ENCODE measurements around the gene PNKD.
A peak's percentile ranks its signal among the peaks of the same experiment; 100 is the strongest.

The PNKD gene

GRCh38 chr2:218236829-218237228 lies 33.5 kb upstream of the PNKD start:
- no peak overlapping the region for H3K9ac ChIP-seq (ENCODE audit: low read length)
- H3K36me3 ChIP-seq (ENCODE audit: control insufficient read depth, insufficient read depth, low read length), result peaks cover 33% of the 10 kb centered on the region
- no peak overlapping the region for H3K4me3 ChIP-seq (ENCODE audit: low read length)
- H3K27me3 ChIP-seq (ENCODE audit: control insufficient read depth, insufficient read depth, low read length), result no peaks in the 10 kb centered on the region
- H3K27ac ChIP-seq (ENCODE audit: low read depth, low read length), result no peak overlapping the region
- no peaks in the 10 kb centered on the region for H3K4me1 ChIP-seq (ENCODE audit: control insufficient read depth, insufficient read depth, low read length)

DNA sequence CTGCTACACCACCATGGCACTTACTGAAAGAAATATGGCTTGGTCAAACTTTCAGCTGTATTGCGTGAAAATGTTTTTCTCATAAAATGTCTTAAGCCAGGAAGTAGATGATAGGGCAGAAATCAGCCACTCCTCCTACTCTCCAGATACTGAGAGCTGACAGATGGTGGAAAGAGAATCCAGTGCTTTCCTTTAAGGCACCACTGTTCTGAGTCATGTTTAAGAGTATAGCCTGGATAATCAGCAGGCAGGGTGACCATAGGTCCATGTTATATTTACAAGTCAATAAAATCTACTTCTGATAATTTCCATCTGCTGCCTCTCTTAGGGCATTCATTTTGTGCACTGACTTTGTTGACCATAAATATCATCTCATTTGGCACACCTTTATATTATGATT lies 31.4 kb upstream of the PNKD start:
- Histone ChIP-seq H3K27ac (ENCODE audit: low read depth, low read length) (no peak overlapping the region), H3K4me1 (ENCODE audit: control insufficient read depth, insufficient read depth, low read length) (no peaks in the 10 kb centered on the region), H3K36me3 (ENCODE audit: control insufficient read depth, insufficient read depth, low read length) (peaks cover 26% of the 10 kb centered on the region), H3K27me3 (ENCODE audit: control insufficient read depth, insufficient read depth, low read length) (no peaks in the 10 kb centered on the region), H3K9ac (ENCODE audit: low read length) (no peak overlapping the region), H3K4me3 (ENCODE audit: low read length) (no peak overlapping the region)

DNA sequence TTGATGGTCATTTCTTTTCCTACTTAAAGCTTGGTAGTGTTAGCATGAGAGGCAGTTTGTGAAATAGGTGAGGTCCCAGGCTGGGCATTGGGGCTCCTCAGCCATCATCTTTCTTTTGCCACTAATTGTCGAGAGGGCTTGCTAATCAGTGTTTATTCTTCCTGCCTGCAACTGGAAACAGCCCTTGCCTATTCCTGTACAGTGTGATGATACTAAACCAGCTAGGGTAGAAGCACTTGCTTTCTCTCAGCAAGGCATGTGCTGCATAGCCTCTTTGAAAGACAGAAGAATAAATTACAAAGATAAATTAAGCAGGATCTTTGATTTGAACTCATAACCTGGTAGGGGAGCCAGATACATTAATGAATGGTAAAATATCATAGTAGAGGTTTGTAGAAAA lies 26.1 kb upstream of the PNKD start:
- Histone ChIP-seq H3K36me3 (ENCODE audit: control insufficient read depth, insufficient read depth, low read length) (peaks cover 37% of the 10 kb centered on the region), H3K4me1 (ENCODE audit: control insufficient read depth, insufficient read depth, low read length) (no peaks in the 10 kb centered on the region), H3K9ac (ENCODE audit: low read length) (no peak overlapping the region), H3K27ac (ENCODE audit: low read depth, low read length) (no peak overlapping the region), H3K27me3 (ENCODE audit: control insufficient read depth, insufficient read depth, low read length) (no peaks in the 10 kb centered on the region), H3K4me3 (ENCODE audit: low read length) (no peak overlapping the region)

GRCh38 chr2:218244665-218245064 lies 25.7 kb upstream of the PNKD start:
- Histone ChIP-seq H3K27ac (ENCODE audit: low read depth, low read length) (no peak overlapping the region), H3K27me3 (ENCODE audit: control insufficient read depth, insufficient read depth, low read length) (no peaks in the 10 kb centered on the region), H3K9ac (ENCODE audit: low read length) (no peak overlapping the region), H3K4me1 (ENCODE audit: control insufficient read depth, insufficient read depth, low read length) (no peaks in the 10 kb centered on the region), H3K36me3 (ENCODE audit: control insufficient read depth, insufficient read depth, low read length) (peaks cover 39% of the 10 kb centered on the region), H3K4me3 (ENCODE audit: low read length) (no peak overlapping the region)

- Histone ChIP-seq H3K4me3 (ENCODE audit: low read length) (no peak overlapping the region), H3K27ac (ENCODE audit: low read depth, low read length) (no peak overlapping the region), H3K4me1 (ENCODE audit: control insufficient read depth, insufficient read depth, low read length) (no peaks in the 10 kb centered on the region), H3K27me3 (ENCODE audit: control insufficient read depth, insufficient read depth, low read length) (no peaks in the 10 kb centered on the region), H3K9ac (ENCODE audit: low read length) (no peak overlapping the region), H3K36me3 (ENCODE audit: control insufficient read depth, insufficient read depth, low read length) (peaks cover 45% of the 10 kb centered on the region)
Measured at GRCh38 chr2:218245214-218245613, 25.1 kb upstream of the PNKD start.

GRCh38 chr2:218249691-218250090 lies 20.6 kb upstream of the PNKD start:
- H3K4me1 ChIP-seq (ENCODE audit: control insufficient read depth, insufficient read depth, low read length), result no peaks in the 10 kb centered on the region
- H3K9ac ChIP-seq (ENCODE audit: low read length), result no peak overlapping the region
- H3K4me3 ChIP-seq (ENCODE audit: low read length), result no peak overlapping the region
- H3K27ac ChIP-seq (ENCODE audit: low read depth, low read length), result no peak overlapping the region
- peaks cover 69% of the 10 kb centered on the region for H3K36me3 ChIP-seq (ENCODE audit: control insufficient read depth, insufficient read depth, low read length)
- no peaks in the 10 kb centered on the region for H3K27me3 ChIP-seq (ENCODE audit: control insufficient read depth, insufficient read depth, low read length)

GRCh38 chr2:218252509-218253231 lies 17.6 kb upstream of the PNKD start:
- peaks cover 53% of the 10 kb centered on the region for H3K36me3 ChIP-seq (ENCODE audit: control insufficient read depth, insufficient read depth, low read length)

DNA sequence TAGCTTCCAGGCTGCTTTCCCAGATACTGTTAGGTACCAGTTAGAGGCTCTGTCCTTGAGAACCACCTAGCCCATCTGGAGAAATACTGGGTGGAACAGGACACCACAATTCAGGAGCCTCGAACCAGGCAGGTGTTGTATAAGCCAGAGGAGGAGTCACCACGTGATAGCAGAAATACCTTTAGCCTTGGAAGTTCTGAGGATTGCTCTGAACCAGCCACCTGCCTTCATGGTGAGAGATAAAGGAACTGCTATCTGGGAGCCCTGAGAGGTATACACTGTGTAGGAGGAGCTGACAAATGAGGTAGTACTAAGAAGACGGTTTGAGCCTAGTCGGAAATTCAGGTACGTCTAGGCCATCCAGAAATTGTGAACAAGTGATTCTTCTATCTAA lies 17.1 kb upstream of the PNKD start:
- H3K27ac ChIP-seq (ENCODE audit: low read depth, low read length), result no peak overlapping the region
- no peak overlapping the region for H3K4me3 ChIP-seq (ENCODE audit: low read length)
- peaks cover 49% of the 10 kb centered on the region for H3K36me3 ChIP-seq (ENCODE audit: control insufficient read depth, insufficient read depth, low read length)
- H3K27me3 ChIP-seq (ENCODE audit: control insufficient read depth, insufficient read depth, low read length), result no peaks in the 10 kb centered on the region
- no peak overlapping the region for H3K9ac ChIP-seq (ENCODE audit: low read length)
- H3K4me1 ChIP-seq (ENCODE audit: control insufficient read depth, insufficient read depth, low read length), result no peaks in the 10 kb centered on the region

More at GRCh38 chr2:218252509-218253231, 17.6 kb upstream of the PNKD start:
- no peak overlapping the region for H3K27ac ChIP-seq (ENCODE audit: low read depth, low read length)
- no peaks in the 10 kb centered on the region for H3K4me1 ChIP-seq (ENCODE audit: control insufficient read depth, insufficient read depth, low read length)
- H3K27me3 ChIP-seq (ENCODE audit: control insufficient read depth, insufficient read depth, low read length), result no peaks in the 10 kb centered on the region
- H3K9ac ChIP-seq (ENCODE audit: low read length), result no peak overlapping the region
- no peak overlapping the region for H3K4me3 ChIP-seq (ENCODE audit: low read length)

DNA sequence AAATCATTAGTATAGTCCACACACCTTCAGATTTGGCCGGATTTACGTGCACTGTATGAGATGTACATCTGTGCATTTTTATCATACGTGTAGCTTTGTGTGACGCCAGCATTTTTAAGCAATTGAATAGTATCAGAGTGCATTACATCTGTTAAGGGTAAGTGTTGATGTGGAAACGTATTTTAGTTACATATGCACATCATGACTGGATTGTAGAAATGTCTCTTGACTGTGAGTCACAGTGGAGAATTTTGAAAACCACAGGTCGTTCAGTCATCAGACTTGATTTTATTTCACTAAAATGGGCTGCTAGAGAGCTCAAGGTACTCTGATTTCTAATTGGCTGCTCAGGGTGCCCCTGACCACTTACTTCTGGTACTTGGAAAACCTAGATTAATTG lies 14.9 kb upstream of the PNKD start:
- peaks cover 29% of the 10 kb centered on the region for H3K36me3 ChIP-seq (ENCODE audit: control insufficient read depth, insufficient read depth, low read length)
- no peak overlapping the region for H3K27ac ChIP-seq (ENCODE audit: low read depth, low read length)
- no peak overlapping the region for H3K9ac ChIP-seq (ENCODE audit: low read length)
- H3K27me3 ChIP-seq (ENCODE audit: control insufficient read depth, insufficient read depth, low read length), result no peaks in the 10 kb centered on the region
- no peak overlapping the region for H3K4me3 ChIP-seq (ENCODE audit: low read length)
- peaks cover 21% of the 10 kb centered on the region for H3K4me1 ChIP-seq (ENCODE audit: control insufficient read depth, insufficient read depth, low read length)

- Histone ChIP-seq H3K4me3 (ENCODE audit: low read length) (no peak overlapping the region), H3K4me1 (ENCODE audit: control insufficient read depth, insufficient read depth, low read length) (peaks cover 35% of the 10 kb centered on the region), H3K36me3 (ENCODE audit: control insufficient read depth, insufficient read depth, low read length) (peaks cover 19% of the 10 kb centered on the region), H3K27me3 (ENCODE audit: control insufficient read depth, insufficient read depth, low read length) (no peaks in the 10 kb centered on the region), H3K27ac (ENCODE audit: low read depth, low read length) (no peak overlapping the region), H3K9ac (ENCODE audit: low read length) (no peak overlapping the region)
Measured at GRCh38 chr2:218256612-218257350, 13.5 kb upstream of the PNKD start.

- Histone ChIP-seq H3K4me3 (ENCODE audit: low read length) (no peak overlapping the region), H3K4me1 (ENCODE audit: control insufficient read depth, insufficient read depth, low read length) (peaks cover 42% of the 10 kb centered on the region), H3K36me3 (ENCODE audit: control insufficient read depth, insufficient read depth, low read length) (peaks cover 15% of the 10 kb centered on the region), H3K9ac (ENCODE audit: low read length) (no peak overlapping the region), H3K27me3 (ENCODE audit: control insufficient read depth, insufficient read depth, low read length) (no peaks in the 10 kb centered on the region), H3K27ac (ENCODE audit: low read depth, low read length) (no peak overlapping the region)
Measured at GRCh38 chr2:218257390-218257981, 12.8 kb upstream of the PNKD start.

DNA sequence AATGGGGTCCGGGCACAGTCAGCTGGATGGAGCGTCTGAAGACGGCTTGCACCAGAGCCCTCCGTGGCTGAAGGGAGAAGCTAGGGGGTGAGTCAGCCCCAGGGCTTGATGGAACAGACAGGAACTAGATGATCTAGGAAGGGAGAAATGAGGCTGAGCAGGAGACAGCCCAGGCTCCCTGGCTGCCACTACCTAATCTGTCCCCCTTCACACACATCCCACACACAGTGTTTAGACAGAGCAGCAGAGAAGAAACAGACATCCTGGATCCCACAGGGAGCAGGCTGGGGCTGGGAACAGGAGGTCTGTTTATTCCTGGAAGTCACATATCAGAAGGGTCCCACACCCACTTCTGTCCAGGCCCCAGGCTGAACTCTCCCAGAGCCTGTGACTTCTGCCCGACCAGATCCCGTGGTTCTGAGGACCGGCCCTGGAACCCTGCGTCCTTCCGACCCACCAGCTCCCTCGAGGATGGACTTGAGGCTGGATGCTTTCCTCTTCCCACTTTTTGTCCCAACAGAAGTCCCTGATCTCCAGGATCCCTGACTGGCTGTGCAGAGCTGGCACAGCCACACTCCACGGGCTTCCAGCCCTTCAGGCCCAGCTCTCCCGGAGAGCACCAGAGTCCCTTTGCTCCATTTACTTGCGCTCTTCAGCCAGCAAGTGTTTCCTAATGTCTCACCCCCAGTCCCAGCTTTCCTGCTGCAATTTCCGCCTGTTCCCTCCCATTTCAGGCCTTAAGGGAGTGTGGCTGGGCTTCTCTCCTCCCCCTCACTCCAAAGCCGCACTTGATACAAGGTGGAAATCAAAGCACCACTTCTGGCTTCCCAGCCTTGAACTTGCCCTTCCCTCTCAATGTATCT lies 11.0 kb upstream of the PNKD start:
- Histone ChIP-seq H3K4me3 (ENCODE audit: low read length) (peak overlapping the region; percentile 15), H3K4me1 (ENCODE audit: control insufficient read depth, insufficient read depth, low read length) (peaks cover 49% of the 10 kb centered on the region), H3K9ac (ENCODE audit: low read length) (no peak overlapping the region), H3K27ac (ENCODE audit: low read depth, low read length) (peak overlapping the region; percentile 83), H3K27me3 (ENCODE audit: control insufficient read depth, insufficient read depth, low read length) (no peaks in the 10 kb centered on the region), H3K36me3 (ENCODE audit: control insufficient read depth, insufficient read depth, low read length) (peaks cover 4% of the 10 kb centered on the region)
